H1 (cell line): Measurements from ENCODE around the gene TMCC1. TPM values are rescaled to one million over a fixed set of nuclear protein-coding genes. Genes with fewer than 3 reads are reported as not detected.

ENCODE experiments used
- CTCF ChIA-PET: fragments of 300-600 bp; sonication (Branson Sonifier 250); formaldehyde crosslinking; loops from one replicate; lab custom pipeline; 2021; ENCODE audit not compliant: partially characterized antibody; lab: Charles Lee
- POLR2A ChIA-PET: fragments of 300-600 bp; sonication (Branson Sonifier 250); formaldehyde crosslinking; loops from one replicate; lab custom pipeline; 2021; ENCODE audit warnings: inconsistent platforms; ENCODE audit not compliant: partially characterized antibody; lab: Charles Lee
- DNase-seq, 2 experiments: peaks; one replicate each; pipeline versions ENCODE4 v3.0.0 to v3.0.0-alpha.2; 2010 to 2022; ENCODE audit warnings: low spot score in 2 of 2, low read depth in 1 of 2, mixed read lengths in 1 of 2
- FAIRE-seq: peaks from 2 replicates; lab custom pipeline; 2011; peaks lifted over from hg19 to GRCh38; lab: Jason Lieb, UNC
- H2AFZ ChIP-seq: 2 replicates; pipeline ENCODE4 v1.8.1; 2012; ENCODE audit warnings: low read length, inconsistent platforms
- H2AK5ac ChIP-seq: 2 replicates; pipeline ENCODE4 v1.6.1; 2013; ENCODE audit warnings: low read depth, low read length
- H2BK120ac ChIP-seq: replicated peaks from 2 replicates; pipeline ENCODE3; 2013; ENCODE audit warnings: low read depth, low read length, inconsistent platforms
- H2BK12ac ChIP-seq: 2 replicates; pipeline ENCODE4 v1.6.1; 2013; ENCODE audit warnings: low read depth, low read length
- H2BK15ac ChIP-seq: 2 replicates; pipeline ENCODE4 v1.6.1; 2013; ENCODE audit warnings: low read length
- H2BK20ac ChIP-seq: 2 replicates; pipeline ENCODE4 v1.6.1; 2013; ENCODE audit warnings: low read length
- H2BK5ac ChIP-seq: 2 replicates; pipeline ENCODE4 v1.6.1; 2013; ENCODE audit warnings: low read depth, low read length
- H3K14ac ChIP-seq: 2 replicates; pipeline ENCODE4 v1.6.1; 2013; ENCODE audit warnings: inconsistent platforms; ENCODE audit not compliant: insufficient read length
- H3K18ac ChIP-seq: 2 replicates; pipeline ENCODE4 v1.6.1; 2013; ENCODE audit warnings: low read length; ENCODE audit errors: extremely low read depth
- H3K23ac ChIP-seq: 2 replicates; pipeline ENCODE4 v1.6.1; 2013; ENCODE audit warnings: inconsistent platforms; ENCODE audit not compliant: insufficient read length
- H3K23me2 ChIP-seq: 2 replicates; pipeline ENCODE4 v1.6.1; 2013; ENCODE audit warnings: low read depth, low read length
- H3K27ac ChIP-seq: 2 replicates; pipeline ENCODE4 v1.6.1; 2011; ENCODE audit warnings: low read depth, low read length, inconsistent platforms
- H3K27me3 ChIP-seq, 4 experiments: replicated peaks in 1 of 4; 1 replicate in 1 of 4; 2 replicates in 3 of 4; pipeline versions ENCODE4 v1.6.1 to v1.8.1; 2011 to 2013; ENCODE audit warnings: low read length in 3 of 4, mild to moderate bottlenecking in 3 of 4, inconsistent platforms in 2 of 4, mixed read lengths in 2 of 4, moderate library complexity in 1 of 4; ENCODE audit not compliant: control insufficient read depth in 3 of 4, insufficient read depth in 3 of 4; ENCODE audit errors: extremely low read depth in 1 of 4
- H3K36me3 ChIP-seq, 4 experiments: 2 replicates each; pipeline versions ENCODE4 v1.6.1 to v1.8.1; 2011 to 2013; ENCODE audit warnings: mild to moderate bottlenecking in 4 of 4, low read length in 3 of 4, moderate library complexity in 2 of 4, control low read depth in 1 of 4, inconsistent platforms in 1 of 4; ENCODE audit not compliant: insufficient read depth in 4 of 4, control insufficient read depth in 2 of 4
- H3K4ac ChIP-seq: replicated peaks from 2 replicates; pipeline ENCODE3; 2013; ENCODE audit warnings: low read length, low read depth, mixed read lengths, inconsistent platforms; ENCODE audit not compliant: insufficient read length
- H3K4me1 ChIP-seq, 4 experiments: replicated peaks in 1 of 4; 1 replicate in 1 of 4; 2 replicates in 3 of 4; pipeline versions ENCODE4 v1.6.1 to v1.8.1; 2011 to 2013; ENCODE audit warnings: low read length in 3 of 4, inconsistent platforms in 2 of 4, mixed read lengths in 1 of 4; ENCODE audit not compliant: insufficient read depth in 4 of 4, control insufficient read depth in 3 of 4
- H3K4me2 ChIP-seq, 2 experiments: 2 replicates each; pipeline versions ENCODE4 v1.6.1 to v1.8.1; 2011 to 2013; ENCODE audit warnings: low read depth in 2 of 2, low read length in 2 of 2, control low read depth in 1 of 2, inconsistent platforms in 1 of 2, mild to moderate bottlenecking in 1 of 2; ENCODE audit not compliant: insufficient read depth in 1 of 2
- H3K4me3 ChIP-seq, 4 experiments: fragments of 200-600, 300-600 bp in 1 of 4; sonication (generic), shearing (Covaris generic), sonication (Bioruptor Twin) in 1 of 4; 2 replicates each; pipeline versions ENCODE4 v1.5.1 to v1.8.1; 2011 to 2016; ENCODE audit warnings: low read length in 4 of 4, low read depth in 3 of 4, control low read depth in 2 of 4, inconsistent platforms in 2 of 4, mild to moderate bottlenecking in 2 of 4, mixed read lengths in 1 of 4, moderate library complexity in 1 of 4; ENCODE audit not compliant: insufficient read depth in 2 of 4; ENCODE audit errors: extremely low read depth in 1 of 4
- H3K56ac ChIP-seq: replicated peaks from 2 replicates; pipeline ENCODE3; 2013; ENCODE audit warnings: low read depth, mild to moderate bottlenecking, mixed read lengths, low read length, inconsistent platforms; ENCODE audit not compliant: insufficient read length
- H3K79me1 ChIP-seq: 2 replicates; pipeline ENCODE4 v1.6.1; 2013; ENCODE audit warnings: low read depth, low read length, control low read depth
- H3K79me2 ChIP-seq, 2 experiments: 2 replicates each; pipeline versions ENCODE4 v1.6.1 to v1.8.1; 2012 to 2013; ENCODE audit warnings: low read length in 2 of 2, mild to moderate bottlenecking in 2 of 2, inconsistent platforms in 1 of 2; ENCODE audit not compliant: insufficient read depth in 2 of 2, control insufficient read depth in 1 of 2
- H3K9ac ChIP-seq, 4 experiments: replicated peaks in 1 of 4; 1 replicate in 1 of 4; 2 replicates in 3 of 4; pipeline versions ENCODE4 v1.6.1 to v1.8.1; 2011 to 2013; ENCODE audit warnings: low read depth in 3 of 4, low read length in 3 of 4, control low read depth in 2 of 4, mild to moderate bottlenecking in 2 of 4, moderate library complexity in 2 of 4, inconsistent platforms in 1 of 4; ENCODE audit errors: extremely low read depth in 1 of 4
- H3K9me3 ChIP-seq, 2 experiments: 2 replicates each; pipeline versions ENCODE4 v1.6.1 to v1.8.1; 2012 to 2013; ENCODE audit warnings: mild to moderate bottlenecking in 2 of 2, moderate library complexity in 2 of 2, control low read depth in 1 of 2, inconsistent platforms in 1 of 2, low read depth in 1 of 2, low read length in 1 of 2, mixed read lengths in 1 of 2; ENCODE audit not compliant: insufficient read depth in 2 of 2
- H4K20me1 ChIP-seq, 2 experiments: replicated peaks in 1 of 2; 2 replicates each; pipeline versions ENCODE3 to v1.8.1; 2011 to 2013; ENCODE audit warnings: inconsistent platforms in 2 of 2, low read length in 2 of 2, mild to moderate bottlenecking in 1 of 2; ENCODE audit not compliant: insufficient read depth in 2 of 2, control insufficient read depth in 1 of 2
- H4K5ac ChIP-seq: 2 replicates; pipeline ENCODE4 v1.6.1; 2013; ENCODE audit warnings: low read length, low read depth, mixed read lengths, inconsistent platforms; ENCODE audit not compliant: insufficient read length
- H4K8ac ChIP-seq: 2 replicates; pipeline ENCODE4 v1.8.0; 2013; ENCODE audit warnings: mild to moderate bottlenecking, moderate library complexity, low read length, inconsistent platforms; ENCODE audit not compliant: insufficient read depth; ENCODE audit errors: extremely low read depth
- H4K91ac ChIP-seq: replicated peaks from 2 replicates; pipeline ENCODE3; 2013; ENCODE audit warnings: low read length, mixed read lengths, inconsistent platforms; ENCODE audit not compliant: insufficient read length
- CBX8 ChIP-seq: fragments of 300-800, 300-1000 bp; sonication (generic); IDR thresholded peaks from 2 replicates; pipeline ENCODE4 v1.7.1; 2016; ENCODE audit warnings: low read depth, low read length, borderline replicate concordance
- CEBPB ChIP-seq: IDR thresholded peaks from 2 replicates; pipeline ENCODE4 v1.6.1; 2012; ENCODE audit warnings: low read depth, low read length
- CTBP2 ChIP-seq: IDR thresholded peaks from 2 replicates; pipeline ENCODE4 v1.7.0; 2011; ENCODE audit warnings: borderline replicate concordance, mild to moderate bottlenecking, moderate library complexity, mixed read lengths, low read length; ENCODE audit not compliant: insufficient read depth, insufficient read length
- EGR1 ChIP-seq: IDR thresholded peaks from 2 replicates; pipeline ENCODE4 v1.6.1; 2011; ENCODE audit warnings: low read depth, low read length, borderline replicate concordance
- EP300 ChIP-seq, 2 experiments: IDR thresholded peaks; 1 replicate in 1 of 2; 2 replicates in 1 of 2; pipeline ENCODE4 v1.6.1; 2011 to 2012; ENCODE audit warnings: low read depth in 2 of 2, low read length in 2 of 2, mild to moderate bottlenecking in 2 of 2, borderline replicate concordance in 1 of 2, inconsistent platforms in 1 of 2, moderate library complexity in 1 of 2
- FOSL1 ChIP-seq: IDR thresholded peaks from 2 replicates; pipeline ENCODE4 v1.6.1; 2011; ENCODE audit warnings: mild to moderate bottlenecking, low read depth, low read length, moderate library complexity; ENCODE audit not compliant: insufficient read depth
- GTF2F1 ChIP-seq: IDR thresholded peaks from 2 replicates; pipeline ENCODE4 v1.6.1; 2012; ENCODE audit warnings: low read depth, low read length, improper control_type of control experiment, borderline replicate concordance
- NANOG ChIP-seq: IDR thresholded peaks from 2 replicates; pipeline ENCODE4 v1.6.1; 2011; ENCODE audit warnings: low read length, low read depth, mild to moderate bottlenecking, inconsistent platforms; ENCODE audit not compliant: insufficient read depth, poor library complexity, severe bottlenecking
- NRF1 ChIP-seq: IDR thresholded peaks from 2 replicates; pipeline ENCODE4 v1.6.1; 2011; ENCODE audit warnings: mild to moderate bottlenecking, low read depth, low read length, improper control_type of control experiment
- PHF8 ChIP-seq: fragments of 200-600 bp; sonication (generic); conservative IDR thresholded peaks from 2 replicates; pipeline ENCODE4 v1.7.1; 2012; ENCODE audit warnings: low read depth, mild to moderate bottlenecking, inconsistent platforms, low read length, moderate library complexity
- POLR2A ChIP-seq, 2 experiments: IDR thresholded peaks; 1 replicate in 1 of 2; 2 replicates in 1 of 2; pipeline ENCODE4 v1.6.1; 2011; ENCODE audit warnings: low read depth in 2 of 2, low read length in 2 of 2, mild to moderate bottlenecking in 2 of 2; ENCODE audit errors: control extremely low read depth in 1 of 2
- SRF ChIP-seq: IDR thresholded peaks from 2 replicates; pipeline ENCODE4 v1.6.1; 2011; ENCODE audit warnings: mild to moderate bottlenecking, low read depth, low read length, moderate library complexity
- YY1 ChIP-seq: IDR thresholded peaks from 2 replicates; pipeline ENCODE4 v1.6.1; 2011; ENCODE audit warnings: low read depth, mild to moderate bottlenecking, low read length
- ZNF274 ChIP-seq: IDR thresholded peaks from 2 replicates; pipeline ENCODE4 v1.7.0; 2012; ENCODE audit warnings: low read length, borderline replicate concordance; ENCODE audit errors: extremely low read depth
- WGBS, 2 experiments: shearing (Covaris generic) in 1 of 2; methylation state at CpG; one replicate each; pipeline versions ENCODE4 v1.1.6 to v1.1.7; 2013 to 2015; ENCODE audit warnings: low lambda C conversion rate in 2 of 2, mixed read lengths in 2 of 2, inconsistent platforms in 1 of 2, low coverage in 1 of 2, missing lambda C conversion rate in 1 of 2; ENCODE audit not compliant: insufficient replicate concordance in 2 of 2, insufficient coverage in 1 of 2, insufficient read length in 1 of 2; ENCODE audit errors: extremely low coverage in 1 of 2, missing lambda C conversion rate in 1 of 2; 5-methylcytosine and 5-hydroxymethylcytosine counted together
- polyA plus RNA-seq, 7 experiments: library from polyadenylated mRNA; depleted of rRNA in 3 of 7; stranded (reverse) in 5 of 7; unstranded in 2 of 7; fragments of >200 nt in 5 of 7; fragments of 200-250 nt in 2 of 7; gene quantifications; 1 replicate in 5 of 7; 2 replicates in 1 of 7; 4 replicates in 1 of 7; pipeline versions ENCODE4 v1.2.1 to v1.2.3, GENCODE V29; 2011 to 2013; ENCODE audit warnings: missing spikeins in 2 of 7, mixed read lengths in 2 of 7
- total RNA-seq: library from RNA; stranded (reverse); fragmentation: NEBNext Ultra II Directional; extraction: Animal tissue kit (Norgen Biotek cat#: 25700); gene quantifications from 2 replicates; pipeline ENCODE4 v1.2.1, GENCODE V29; 2021

Gene TMCC1
- total and polyA plus RNA-seq, 2 of the 8 experiments (the other 6 are each of a cell fraction or from before 2014, with no cell fraction given), result 10.4 to 27.1 TPM

- Histone ChIP-seq H3K23ac (no peak overlapping the region), H3K36me3 (peaks cover 0 to 7% (median 2%) of the 10 kb centered on the region in 4 experiments; a peak in 2 of 8 replicates), H3K18ac (no peak overlapping the region), H4K20me1 (no peaks in the 10 kb centered on the region), H2BK120ac (no peak overlapping the region), H3K4me2 (no peak overlapping the region), H4K5ac (no peak overlapping the region), H3K56ac (no peak overlapping the region), H3K27ac (no peak overlapping the region), H3K4me3 (no peak overlapping the region), H3K79me2 (no peaks in the 10 kb centered on the region), H4K91ac (no peak overlapping the region), H3K4me1 (peaks cover 0 to 4% (median 0%) of the 10 kb centered on the region in 4 experiments; a peak in 1 of 7 replicates), H2BK12ac (no peak overlapping the region), H3K23me2 (no peaks in the 10 kb centered on the region), H3K14ac (no peak overlapping the region), H3K79me1 (no peaks in the 10 kb centered on the region; the same call in 1 of the 2 replicates), H2BK5ac (no peak overlapping the region), H2AK5ac (no peak overlapping the region), H2BK20ac (no peak overlapping the region), H3K9ac (no peak overlapping the region), H3K27me3 (no peaks in the 10 kb centered on the region), H2BK15ac (no peak overlapping the region), H2AFZ (no peak overlapping the region), H3K9me3 (no peaks in the 10 kb centered on the region), H3K4ac (no peak overlapping the region), H4K8ac (no peak overlapping the region)
- ChIA-PET POLR2A (no interaction called here), CTCF (interaction anchor here (1.0 kb wide), 1 partner anchor 172 kb away, joined by 3 read pairs; no protein-coding TSS in a partner anchor)
- DNase-seq (no peak), FAIRE-seq (no peak)
- 88% methylated on average over 5 of the region's 5 CpGs; no CpG with 5 or more reads in 1 of the 2 experiments for WGBS, 2 experiments
- TF ChIP-seq NANOG (no peak), GTF2F1 (no peak), POLR2A (IDR thresholded peaks at IDR 0.05; ENCODE audit: control extremely low read depth in 1 of 2, low read depth in 2 of 2, low read length in 2 of 2) (no peak), PHF8 (no peak), CTBP2 (no peak), EP300 (IDR thresholded peaks at IDR 0.05; ENCODE audit: borderline replicate concordance in 1 of 2, low read depth in 2 of 2, low read length in 2 of 2) (no peak), CEBPB (no peak), ZNF274 (no peak), SRF (no peak), YY1 (no peak), NRF1 (no peak), EGR1 (no peak), CBX8 (no peak), FOSL1 (no peak)
These were observed 236.8 kb downstream of the TMCC1 start for GRCh38 chr3:129656659-129657247.
